ENCODE results near the gene DTX3.

The DTX3 gene

GRCh38 chr12:57637364-57637763, 32.7 kb downstream of the DTX3 start (continued):
- TF ChIP-seq, protein P1, sequence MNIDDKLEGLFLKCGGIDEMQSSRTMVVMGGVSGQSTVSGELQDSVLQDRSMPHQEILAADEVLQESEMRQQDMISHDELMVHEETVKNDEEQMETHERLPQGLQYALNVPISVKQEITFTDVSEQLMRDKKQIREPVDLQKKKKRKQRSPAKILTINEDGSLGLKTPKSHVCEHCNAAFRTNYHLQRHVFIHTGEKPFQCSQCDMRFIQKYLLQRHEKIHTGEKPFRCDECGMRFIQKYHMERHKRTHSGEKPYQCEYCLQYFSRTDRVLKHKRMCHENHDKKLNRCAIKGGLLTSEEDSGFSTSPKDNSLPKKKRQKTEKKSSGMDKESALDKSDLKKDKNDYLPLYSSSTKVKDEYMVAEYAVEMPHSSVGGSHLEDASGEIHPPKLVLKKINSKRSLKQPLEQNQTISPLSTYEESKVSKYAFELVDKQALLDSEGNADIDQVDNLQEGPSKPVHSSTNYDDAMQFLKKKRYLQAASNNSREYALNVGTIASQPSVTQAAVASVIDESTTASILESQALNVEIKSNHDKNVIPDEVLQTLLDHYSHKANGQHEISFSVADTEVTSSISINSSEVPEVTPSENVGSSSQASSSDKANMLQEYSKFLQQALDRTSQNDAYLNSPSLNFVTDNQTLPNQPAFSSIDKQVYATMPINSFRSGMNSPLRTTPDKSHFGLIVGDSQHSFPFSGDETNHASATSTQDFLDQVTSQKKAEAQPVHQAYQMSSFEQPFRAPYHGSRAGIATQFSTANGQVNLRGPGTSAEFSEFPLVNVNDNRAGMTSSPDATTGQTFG (tag by site-specific recombination; IDR thresholded peaks at IDR 0.05; ENCODE audit: borderline replicate concordance): no peak
- TF ChIP-seq REST (tag by site-specific recombination; IDR thresholded peaks at IDR 0.05): no peak
- no peak for TF ChIP-seq ZNF169 (tag by site-specific recombination; IDR thresholded peaks at IDR 0.05)
- no peak for TF ChIP-seq ZBTB1 (tag by site-specific recombination; IDR thresholded peaks at IDR 0.05)
- TF ChIP-seq ZNF629 (tag by site-specific recombination; IDR thresholded peaks at IDR 0.05): no peak
- TF ChIP-seq ZNF654 (tag by site-specific recombination; IDR thresholded peaks at IDR 0.05; ENCODE audit: low read depth): 0 out of 2 replicates have a peak, but pooled peaks have one; percentile 3
- TF ChIP-seq KLF1 (tag by site-specific recombination; IDR thresholded peaks at IDR 0.05): no peak
- no peak for TF ChIP-seq ZNF132 (tag by site-specific recombination; IDR thresholded peaks at IDR 0.05; ENCODE audit: borderline replicate concordance)
- TF ChIP-seq ZNF138 (tag by site-specific recombination; IDR thresholded peaks at IDR 0.05; ENCODE audit: borderline replicate concordance): no peak
- TF ChIP-seq YY2 (tag by site-specific recombination; IDR thresholded peaks at IDR 0.05): no peak
- TF ChIP-seq, protein P2, sequence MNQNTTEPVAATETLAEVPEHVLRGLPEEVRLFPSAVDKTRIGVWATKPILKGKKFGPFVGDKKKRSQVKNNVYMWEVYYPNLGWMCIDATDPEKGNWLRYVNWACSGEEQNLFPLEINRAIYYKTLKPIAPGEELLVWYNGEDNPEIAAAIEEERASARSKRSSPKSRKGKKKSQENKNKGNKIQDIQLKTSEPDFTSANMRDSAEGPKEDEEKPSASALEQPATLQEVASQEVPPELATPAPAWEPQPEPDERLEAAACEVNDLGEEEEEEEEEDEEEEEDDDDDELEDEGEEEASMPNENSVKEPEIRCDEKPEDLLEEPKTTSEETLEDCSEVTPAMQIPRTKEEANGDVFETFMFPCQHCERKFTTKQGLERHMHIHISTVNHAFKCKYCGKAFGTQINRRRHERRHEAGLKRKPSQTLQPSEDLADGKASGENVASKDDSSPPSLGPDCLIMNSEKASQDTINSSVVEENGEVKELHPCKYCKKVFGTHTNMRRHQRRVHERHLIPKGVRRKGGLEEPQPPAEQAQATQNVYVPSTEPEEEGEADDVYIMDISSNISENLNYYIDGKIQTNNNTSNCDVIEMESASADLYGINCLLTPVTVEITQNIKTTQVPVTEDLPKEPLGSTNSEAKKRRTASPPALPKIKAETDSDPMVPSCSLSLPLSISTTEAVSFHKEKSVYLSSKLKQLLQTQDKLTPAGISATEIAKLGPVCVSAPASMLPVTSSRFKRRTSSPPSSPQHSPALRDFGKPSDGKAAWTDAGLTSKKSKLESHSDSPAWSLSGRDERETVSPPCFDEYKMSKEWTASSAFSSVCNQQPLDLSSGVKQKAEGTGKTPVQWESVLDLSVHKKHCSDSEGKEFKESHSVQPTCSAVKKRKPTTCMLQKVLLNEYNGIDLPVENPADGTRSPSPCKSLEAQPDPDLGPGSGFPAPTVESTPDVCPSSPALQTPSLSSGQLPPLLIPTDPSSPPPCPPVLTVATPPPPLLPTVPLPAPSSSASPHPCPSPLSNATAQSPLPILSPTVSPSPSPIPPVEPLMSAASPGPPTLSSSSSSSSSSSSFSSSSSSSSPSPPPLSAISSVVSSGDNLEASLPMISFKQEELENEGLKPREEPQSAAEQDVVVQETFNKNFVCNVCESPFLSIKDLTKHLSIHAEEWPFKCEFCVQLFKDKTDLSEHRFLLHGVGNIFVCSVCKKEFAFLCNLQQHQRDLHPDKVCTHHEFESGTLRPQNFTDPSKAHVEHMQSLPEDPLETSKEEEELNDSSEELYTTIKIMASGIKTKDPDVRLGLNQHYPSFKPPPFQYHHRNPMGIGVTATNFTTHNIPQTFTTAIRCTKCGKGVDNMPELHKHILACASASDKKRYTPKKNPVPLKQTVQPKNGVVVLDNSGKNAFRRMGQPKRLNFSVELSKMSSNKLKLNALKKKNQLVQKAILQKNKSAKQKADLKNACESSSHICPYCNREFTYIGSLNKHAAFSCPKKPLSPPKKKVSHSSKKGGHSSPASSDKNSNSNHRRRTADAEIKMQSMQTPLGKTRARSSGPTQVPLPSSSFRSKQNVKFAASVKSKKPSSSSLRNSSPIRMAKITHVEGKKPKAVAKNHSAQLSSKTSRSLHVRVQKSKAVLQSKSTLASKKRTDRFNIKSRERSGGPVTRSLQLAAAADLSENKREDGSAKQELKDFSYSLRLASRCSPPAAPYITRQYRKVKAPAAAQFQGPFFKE (tag by site-specific recombination; IDR thresholded peaks at IDR 0.05; ENCODE audit: borderline replicate concordance): no peak
- TF ChIP-seq, protein P3, sequence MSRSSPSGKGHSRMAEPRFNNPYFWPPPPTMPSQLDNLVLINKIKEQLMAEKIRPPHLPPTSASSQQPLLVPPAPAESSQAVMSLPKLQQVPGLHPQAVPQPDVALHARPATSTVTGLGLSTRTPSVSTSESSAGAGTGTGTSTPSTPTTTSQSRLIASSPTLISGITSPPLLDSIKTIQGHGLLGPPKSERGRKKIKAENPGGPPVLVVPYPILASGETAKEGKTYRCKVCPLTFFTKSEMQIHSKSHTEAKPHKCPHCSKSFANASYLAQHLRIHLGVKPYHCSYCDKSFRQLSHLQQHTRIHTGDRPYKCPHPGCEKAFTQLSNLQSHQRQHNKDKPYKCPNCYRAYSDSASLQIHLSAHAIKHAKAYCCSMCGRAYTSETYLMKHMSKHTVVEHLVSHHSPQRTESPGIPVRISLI (tag by site-specific recombination; IDR thresholded peaks at IDR 0.05): no peak
- TF ChIP-seq PRDM1 (tag by site-specific recombination; IDR thresholded peaks at IDR 0.05): no peak
- TF ChIP-seq SCRT2 (tag by site-specific recombination; IDR thresholded peaks at IDR 0.05): peak; percentile 67
- no peak for TF ChIP-seq ZNF776 (tag by site-specific recombination; IDR thresholded peaks at IDR 0.05; ENCODE audit: borderline replicate concordance)
